Measurements from ENCODE around the gene NCOR2.

Gene NCOR2

DNA sequence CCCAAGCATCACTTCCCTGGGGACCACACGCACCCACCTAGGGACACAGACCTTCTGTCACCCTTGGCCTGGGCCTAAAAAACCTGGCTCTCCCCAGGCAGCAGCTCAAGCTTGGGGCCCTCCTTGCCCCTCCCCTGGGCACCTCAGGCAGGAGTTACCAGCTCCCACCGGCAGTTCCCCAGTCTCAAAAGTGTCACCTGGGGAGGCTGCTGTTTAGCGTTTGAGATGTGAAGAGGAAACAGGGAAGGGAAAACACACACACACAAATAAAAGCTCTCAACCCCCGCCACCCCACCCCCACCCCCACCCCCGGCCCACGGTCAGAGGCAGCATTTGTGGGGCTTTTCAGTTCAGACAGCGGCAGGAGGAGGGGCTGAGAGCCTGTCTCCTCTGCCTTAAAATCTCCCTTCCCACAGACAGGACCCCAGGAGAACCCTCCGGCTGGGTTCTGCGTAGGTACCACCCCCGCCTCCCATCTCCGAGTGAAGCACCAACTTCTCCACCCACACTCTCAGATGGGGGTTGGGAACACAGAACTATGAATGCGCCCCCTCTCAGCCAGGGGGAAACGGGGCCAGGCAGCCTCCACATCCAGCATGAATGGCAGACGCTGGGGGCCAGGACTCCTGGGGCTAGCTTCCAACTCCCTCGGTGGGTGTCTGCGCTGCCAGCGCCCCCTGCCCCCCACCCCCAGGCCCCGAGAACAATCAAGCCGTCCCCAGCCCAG lies 3.0 kb downstream of the NCOR2 start:
- peak overlapping the region; percentile 13 for H3K9ac ChIP-seq (ENCODE audit: low read length)
- H3K27ac ChIP-seq (ENCODE audit: low read depth, low read length), result no peak overlapping the region; the same call in 1 of the 2 replicates
- peaks cover 53% of the 10 kb centered on the region for H3K4me1 ChIP-seq (ENCODE audit: control insufficient read depth, insufficient read depth, low read length)
- no peaks in the 10 kb centered on the region for H3K27me3 ChIP-seq (ENCODE audit: control insufficient read depth, insufficient read depth, low read length)
- H3K4me3 ChIP-seq (ENCODE audit: low read depth, low read length), result peak overlapping the region; percentile 91
- no peaks in the 10 kb centered on the region for H3K36me3 ChIP-seq (ENCODE audit: control insufficient read depth, insufficient read depth, low read length)
- no peaks in the 10 kb centered on the region for H3K9me3 ChIP-seq (ENCODE audit: control insufficient read depth, insufficient read depth, low read depth, low read length)

DNA sequence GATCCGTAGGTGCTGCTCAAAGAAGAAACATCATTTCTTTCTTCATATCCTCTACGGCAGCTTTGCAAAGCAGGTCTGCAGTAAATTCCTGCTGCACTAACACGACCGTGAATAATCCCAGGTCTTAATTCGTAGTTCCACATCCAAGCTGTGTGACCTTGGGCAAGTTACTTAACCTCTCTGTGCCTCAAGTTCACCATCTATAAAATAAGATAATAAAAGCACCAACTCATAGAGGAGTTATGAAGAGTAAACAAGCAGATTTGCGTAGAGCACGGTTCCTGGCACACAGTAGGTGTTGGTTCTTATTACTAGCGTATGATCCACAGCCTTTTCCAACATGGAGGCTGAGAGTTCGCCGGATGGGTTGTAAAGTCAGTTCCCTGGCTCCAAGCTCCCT lies 3.6 kb downstream of the NCOR2 start:
- Histone ChIP-seq H3K9me3 (ENCODE audit: control insufficient read depth, insufficient read depth, low read depth, low read length) (no peaks in the 10 kb centered on the region), H3K36me3 (ENCODE audit: control insufficient read depth, insufficient read depth, low read length) (no peaks in the 10 kb centered on the region), H3K9ac (ENCODE audit: low read length) (peak overlapping the region; percentile 13), H3K4me1 (ENCODE audit: control insufficient read depth, insufficient read depth, low read length) (peaks cover 53% of the 10 kb centered on the region), H3K4me3 (ENCODE audit: low read depth, low read length) (peak overlapping the region; percentile 28), H3K27ac (ENCODE audit: low read depth, low read length) (no peak overlapping the region), H3K27me3 (ENCODE audit: control insufficient read depth, insufficient read depth, low read length) (no peaks in the 10 kb centered on the region)

DNA sequence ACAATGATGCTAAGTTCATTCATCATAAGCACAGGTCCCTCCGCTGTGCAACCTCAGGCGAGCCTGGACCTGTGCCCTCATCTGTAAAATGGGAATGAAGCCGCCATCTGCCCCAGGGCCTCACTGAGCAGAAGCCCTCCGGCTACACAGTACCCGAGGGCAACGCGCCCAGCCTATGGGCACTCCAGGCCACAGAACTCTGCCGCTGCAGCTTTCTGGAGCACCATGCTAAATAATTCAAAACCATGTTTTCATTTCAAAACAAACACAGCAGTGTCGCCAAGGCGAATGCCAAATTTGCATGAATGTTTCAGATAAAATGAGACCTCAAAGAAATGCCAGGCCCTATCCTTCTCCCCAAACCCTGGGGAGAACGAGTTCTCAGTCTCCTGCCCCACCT lies 4.0 kb downstream of the NCOR2 start:
- H3K4me1 ChIP-seq (ENCODE audit: control insufficient read depth, insufficient read depth, low read length), result peaks cover 54% of the 10 kb centered on the region

DNA sequence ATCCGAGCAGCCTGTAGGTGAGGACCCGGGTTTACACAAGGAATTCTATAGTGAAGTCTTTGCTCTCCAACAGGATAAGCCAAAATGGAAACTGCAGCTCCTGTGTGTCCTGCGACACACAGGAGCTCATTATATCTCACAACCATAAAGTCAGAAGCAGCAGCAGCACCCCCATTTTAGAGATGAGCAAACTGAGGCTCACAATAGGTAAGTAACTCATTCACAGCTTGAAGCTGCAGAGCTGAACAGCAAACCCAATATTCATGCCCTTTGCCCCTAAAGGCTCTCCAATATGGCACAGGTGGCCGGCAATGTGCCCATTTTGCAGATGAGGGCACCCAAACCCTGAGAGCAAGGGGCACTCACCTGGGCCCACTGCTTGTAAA lies 4.6 kb downstream of the NCOR2 start:
- H3K9me3 ChIP-seq (ENCODE audit: control insufficient read depth, insufficient read depth, low read depth, low read length), result no peaks in the 10 kb centered on the region
- H3K27me3 ChIP-seq (ENCODE audit: control insufficient read depth, insufficient read depth, low read length), result no peaks in the 10 kb centered on the region
- H3K9ac ChIP-seq (ENCODE audit: low read length), result no peak overlapping the region
- no peak overlapping the region for H3K4me3 ChIP-seq (ENCODE audit: low read depth, low read length)
- no peaks in the 10 kb centered on the region for H3K36me3 ChIP-seq (ENCODE audit: control insufficient read depth, insufficient read depth, low read length)
- peaks cover 56% of the 10 kb centered on the region for H3K4me1 ChIP-seq (ENCODE audit: control insufficient read depth, insufficient read depth, low read length)
- H3K27ac ChIP-seq (ENCODE audit: low read depth, low read length), result no peak overlapping the region

More for the DNA sequence above, 4.0 kb downstream of the NCOR2 start:
- H3K4me3 ChIP-seq (ENCODE audit: low read depth, low read length), result no peak overlapping the region
- H3K9ac ChIP-seq (ENCODE audit: low read length), result no peak overlapping the region
- no peaks in the 10 kb centered on the region for H3K36me3 ChIP-seq (ENCODE audit: control insufficient read depth, insufficient read depth, low read length)
- no peaks in the 10 kb centered on the region for H3K9me3 ChIP-seq (ENCODE audit: control insufficient read depth, insufficient read depth, low read depth, low read length)
- H3K27ac ChIP-seq (ENCODE audit: low read depth, low read length), result no peak overlapping the region
- H3K27me3 ChIP-seq (ENCODE audit: control insufficient read depth, insufficient read depth, low read length), result no peaks in the 10 kb centered on the region

DNA sequence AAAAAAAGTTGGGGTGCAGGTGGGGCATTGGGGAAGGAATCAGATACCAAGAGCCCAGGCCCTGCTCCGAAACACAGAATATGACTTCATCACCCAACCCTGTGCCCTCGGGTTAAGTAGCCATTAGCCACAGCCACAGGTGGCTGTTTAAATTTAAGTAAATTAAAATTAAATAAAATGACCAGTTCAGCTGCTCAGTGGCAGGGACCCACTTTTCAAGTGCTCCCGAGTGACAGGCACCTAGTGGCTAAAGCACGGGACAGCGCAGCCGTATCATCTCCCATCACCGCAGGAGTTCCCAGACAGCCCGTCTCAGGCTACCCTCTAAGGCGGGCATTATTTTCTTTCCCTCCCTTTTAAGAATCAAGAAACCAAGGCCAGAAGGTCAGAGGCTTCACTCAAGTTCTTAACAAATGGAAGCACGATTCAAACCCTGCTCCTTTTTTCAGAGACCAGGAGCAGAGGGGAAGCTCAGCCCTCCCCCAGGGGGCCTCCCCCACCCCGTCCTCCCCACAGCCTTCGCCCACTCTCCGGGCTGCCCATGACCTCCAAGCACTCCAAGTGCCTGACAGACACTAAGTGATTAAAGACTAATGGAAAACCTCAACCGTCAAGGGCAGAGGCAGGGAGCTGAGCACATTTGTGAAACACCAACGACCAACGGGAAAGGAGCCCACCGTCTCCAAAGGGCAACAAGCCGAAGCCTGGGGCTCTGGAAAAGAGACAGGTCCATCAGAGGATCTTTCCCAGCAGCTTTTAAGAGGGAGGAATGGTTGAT lies 5.2 kb downstream of the NCOR2 start:
- no peak overlapping the region for H3K27ac ChIP-seq (ENCODE audit: low read depth, low read length)
- H3K4me1 ChIP-seq (ENCODE audit: control insufficient read depth, insufficient read depth, low read length), result peaks cover 62% of the 10 kb centered on the region
- no peak overlapping the region for H3K4me3 ChIP-seq (ENCODE audit: low read depth, low read length)
- H3K9me3 ChIP-seq (ENCODE audit: control insufficient read depth, insufficient read depth, low read depth, low read length), result no peaks in the 10 kb centered on the region
- no peaks in the 10 kb centered on the region for H3K36me3 ChIP-seq (ENCODE audit: control insufficient read depth, insufficient read depth, low read length)
- no peak overlapping the region for H3K9ac ChIP-seq (ENCODE audit: low read length)
- no peaks in the 10 kb centered on the region for H3K27me3 ChIP-seq (ENCODE audit: control insufficient read depth, insufficient read depth, low read length)

DNA sequence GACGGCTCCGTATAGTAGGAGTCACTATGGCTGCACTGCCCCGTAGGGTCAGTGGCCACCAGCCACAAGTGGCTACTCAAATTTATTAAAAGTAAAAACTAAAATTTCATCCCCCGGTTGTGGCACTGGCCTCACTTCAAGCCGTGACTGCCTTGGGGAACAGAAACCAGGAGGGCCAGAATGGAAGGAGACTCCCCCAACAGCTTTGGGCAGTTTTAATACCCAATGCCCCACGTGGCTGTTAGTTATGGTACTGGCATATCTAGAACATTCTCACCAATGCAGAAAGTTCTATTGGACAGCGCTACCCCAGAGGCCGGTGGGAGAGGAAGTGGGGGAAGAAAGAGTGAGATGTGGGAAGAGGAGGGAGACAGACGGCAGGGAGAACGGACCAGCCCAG lies 6.2 kb downstream of the NCOR2 start:
- no peak overlapping the region; the same call in 1 of the 2 replicates for H3K4me3 ChIP-seq (ENCODE audit: low read depth, low read length)
- no peaks in the 10 kb centered on the region for H3K9me3 ChIP-seq (ENCODE audit: control insufficient read depth, insufficient read depth, low read depth, low read length)
- H3K4me1 ChIP-seq (ENCODE audit: control insufficient read depth, insufficient read depth, low read length), result peaks cover 67% of the 10 kb centered on the region

DNA sequence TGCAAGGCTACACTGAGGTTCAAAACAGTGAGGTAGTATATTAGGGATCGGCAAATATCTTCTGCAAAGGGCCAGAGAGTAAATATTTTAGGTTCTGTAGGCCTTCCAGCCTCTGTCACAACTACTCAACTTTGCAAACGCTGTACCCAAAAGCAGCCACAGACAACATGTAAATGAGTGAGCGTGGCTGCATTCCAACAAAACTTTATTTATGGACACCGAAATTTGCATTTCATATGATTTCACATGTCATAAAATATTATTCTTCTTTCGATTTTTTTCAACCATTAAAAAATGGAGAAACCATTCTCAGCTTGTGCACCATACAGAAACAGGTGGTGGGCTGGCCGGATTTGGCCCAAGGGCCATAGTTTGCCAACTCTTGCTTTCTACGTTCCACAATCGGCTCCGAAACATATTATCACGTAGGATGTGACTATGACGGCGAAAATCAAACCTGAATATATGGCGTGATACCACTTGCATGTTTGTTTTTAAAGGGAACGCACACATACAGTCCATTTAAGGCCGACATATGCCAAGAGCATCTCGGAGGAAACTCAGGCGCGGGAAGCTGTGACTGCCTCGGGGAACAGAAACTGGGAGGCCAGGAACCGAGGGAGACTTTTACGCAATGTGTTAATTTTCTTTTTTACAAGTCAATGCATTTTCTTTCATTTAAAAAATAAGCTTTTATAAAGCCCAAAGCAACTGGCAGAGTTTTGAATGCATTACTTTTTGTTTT lies 7.1 kb downstream of the NCOR2 start:
- peaks cover 67% of the 10 kb centered on the region for H3K4me1 ChIP-seq (ENCODE audit: control insufficient read depth, insufficient read depth, low read length)
- H3K4me3 ChIP-seq (ENCODE audit: low read depth, low read length), result peak overlapping the region; percentile 16; the same call in 1 of the 2 replicates
- H3K36me3 ChIP-seq (ENCODE audit: control insufficient read depth, insufficient read depth, low read length), result no peaks in the 10 kb centered on the region
- H3K9ac ChIP-seq (ENCODE audit: low read length), result no peak overlapping the region
- no peaks in the 10 kb centered on the region for H3K27me3 ChIP-seq (ENCODE audit: control insufficient read depth, insufficient read depth, low read length)
- H3K27ac ChIP-seq (ENCODE audit: low read depth, low read length), result 0 out of 2 replicates have a peak overlapping the region, but pooled peaks have one; percentile 2
- H3K9me3 ChIP-seq (ENCODE audit: control insufficient read depth, insufficient read depth, low read depth, low read length), result no peaks in the 10 kb centered on the region

More for the DNA sequence above, 6.2 kb downstream of the NCOR2 start:
- H3K27me3 ChIP-seq (ENCODE audit: control insufficient read depth, insufficient read depth, low read length), result no peaks in the 10 kb centered on the region
- H3K36me3 ChIP-seq (ENCODE audit: control insufficient read depth, insufficient read depth, low read length), result no peaks in the 10 kb centered on the region
- H3K27ac ChIP-seq (ENCODE audit: low read depth, low read length), result 0 out of 2 replicates have a peak overlapping the region, but pooled peaks have one; percentile 2
- no peak overlapping the region for H3K9ac ChIP-seq (ENCODE audit: low read length)

DNA sequence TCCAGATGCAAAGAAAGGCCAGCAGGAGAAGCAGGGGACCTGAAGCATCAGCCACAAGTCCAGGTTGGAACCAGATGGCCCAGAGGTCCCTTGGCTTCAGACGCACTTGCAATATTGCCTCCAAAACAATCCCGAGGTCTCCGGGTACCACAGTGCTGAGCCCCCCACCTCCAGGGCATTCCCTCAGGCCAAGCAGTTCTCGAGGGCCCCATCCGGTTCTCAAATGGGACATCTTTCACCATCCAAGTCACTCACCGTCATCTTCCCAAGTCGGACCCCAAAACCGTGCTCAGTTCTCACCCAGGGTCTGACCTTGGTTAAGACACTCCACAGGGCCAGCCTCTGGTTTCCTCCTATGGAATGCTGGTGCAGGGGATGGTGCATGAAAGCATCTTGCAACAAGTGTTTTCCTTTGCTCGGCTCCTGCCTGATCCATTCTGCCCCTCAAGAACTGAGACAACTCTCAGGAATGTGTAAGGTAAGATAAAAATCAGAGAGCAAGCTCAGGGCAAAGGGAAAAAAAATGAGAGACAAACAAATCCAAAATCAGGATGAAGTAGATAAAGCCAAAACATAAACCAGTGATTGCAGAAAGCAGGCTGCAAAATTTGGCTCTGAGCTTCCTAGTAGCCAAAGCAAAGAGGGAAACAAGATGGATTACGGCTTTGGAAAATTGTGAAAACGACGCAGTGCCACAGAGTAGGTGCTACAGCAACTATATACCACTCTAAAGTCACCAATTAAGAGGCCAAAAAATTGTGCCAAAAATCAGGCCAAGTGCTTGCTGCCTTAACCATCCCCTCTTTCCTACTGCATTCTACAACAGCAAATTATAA lies 8.0 kb downstream of the NCOR2 start:
- no peak overlapping the region for H3K27ac ChIP-seq (ENCODE audit: low read depth, low read length)
- H3K9ac ChIP-seq (ENCODE audit: low read length), result no peak overlapping the region
- H3K9me3 ChIP-seq (ENCODE audit: control insufficient read depth, insufficient read depth, low read depth, low read length), result no peaks in the 10 kb centered on the region
- H3K4me1 ChIP-seq (ENCODE audit: control insufficient read depth, insufficient read depth, low read length), result peaks cover 69% of the 10 kb centered on the region
- H3K27me3 ChIP-seq (ENCODE audit: control insufficient read depth, insufficient read depth, low read length), result no peaks in the 10 kb centered on the region
- H3K4me3 ChIP-seq (ENCODE audit: low read depth, low read length), result no peak overlapping the region
- no peaks in the 10 kb centered on the region for H3K36me3 ChIP-seq (ENCODE audit: control insufficient read depth, insufficient read depth, low read length)

DNA sequence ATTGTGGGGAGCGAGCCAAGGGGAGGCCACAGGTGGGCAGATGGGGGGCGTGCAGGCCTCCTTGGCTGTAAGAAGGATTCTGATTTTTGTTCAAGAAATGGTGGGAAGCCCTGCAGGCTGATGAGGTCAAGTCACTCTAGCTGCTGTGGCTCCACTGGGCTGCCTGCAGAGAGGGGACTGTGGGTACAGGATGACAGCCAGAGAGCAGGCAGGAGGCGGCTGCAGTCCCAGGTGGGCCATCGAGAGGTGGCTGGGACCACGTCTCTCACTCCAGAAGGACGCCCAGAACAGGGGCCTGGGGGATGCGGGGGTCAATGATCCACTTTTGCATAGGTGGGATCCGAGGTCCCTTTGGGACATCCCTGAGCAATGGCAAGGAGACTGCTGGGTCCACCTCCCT lies 9.1 kb downstream of the NCOR2 start:
- Histone ChIP-seq H3K27ac (ENCODE audit: low read depth, low read length) (no peak overlapping the region), H3K27me3 (ENCODE audit: control insufficient read depth, insufficient read depth, low read length) (no peaks in the 10 kb centered on the region), H3K9ac (ENCODE audit: low read length) (no peak overlapping the region), H3K9me3 (ENCODE audit: control insufficient read depth, insufficient read depth, low read depth, low read length) (no peaks in the 10 kb centered on the region), H3K36me3 (ENCODE audit: control insufficient read depth, insufficient read depth, low read length) (no peaks in the 10 kb centered on the region), H3K4me1 (ENCODE audit: control insufficient read depth, insufficient read depth, low read length) (peaks cover 61% of the 10 kb centered on the region), H3K4me3 (ENCODE audit: low read depth, low read length) (no peak overlapping the region)

DNA sequence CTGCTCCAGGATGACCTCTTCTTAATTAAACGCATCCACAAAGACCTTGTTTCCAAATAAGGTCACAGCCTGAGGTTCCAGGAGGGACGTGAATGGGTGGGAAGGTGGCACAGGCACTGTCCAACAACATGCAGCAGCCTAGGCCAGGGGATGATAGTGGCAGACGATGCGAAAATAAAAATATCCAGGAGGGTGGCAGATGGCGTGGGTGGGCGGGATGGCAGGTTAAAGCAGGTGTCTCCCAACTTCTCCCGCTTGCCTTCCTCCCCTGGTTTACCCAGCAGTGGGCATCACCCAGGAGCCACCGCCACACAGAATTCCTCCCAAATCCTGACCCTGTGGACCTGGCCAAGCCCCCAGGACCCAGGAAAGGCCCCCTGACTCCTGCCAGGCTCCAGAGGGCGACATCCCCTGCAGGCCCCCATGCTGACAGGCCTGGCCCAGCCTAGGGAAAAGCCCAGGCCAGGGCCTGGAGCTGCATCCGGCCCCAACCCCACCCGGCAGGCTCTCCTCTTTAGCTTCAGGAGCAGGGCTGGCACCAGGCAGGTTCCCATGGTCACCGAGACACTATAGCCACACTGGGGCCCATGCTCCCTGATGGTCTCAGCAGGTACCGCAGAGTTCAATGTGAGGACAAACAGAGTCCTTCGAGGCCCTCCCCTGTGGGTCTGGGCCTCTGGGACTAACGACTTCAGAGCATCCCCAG lies 9.7 kb downstream of the NCOR2 start:
- H3K27ac ChIP-seq (ENCODE audit: low read depth, low read length), result peak overlapping the region; percentile 29; the same call in 1 of the 2 replicates
- H3K9ac ChIP-seq (ENCODE audit: low read length), result peak overlapping the region; percentile 5
- peaks cover 61% of the 10 kb centered on the region for H3K4me1 ChIP-seq (ENCODE audit: control insufficient read depth, insufficient read depth, low read length)
- no peaks in the 10 kb centered on the region for H3K27me3 ChIP-seq (ENCODE audit: control insufficient read depth, insufficient read depth, low read length)
- H3K36me3 ChIP-seq (ENCODE audit: control insufficient read depth, insufficient read depth, low read length), result no peaks in the 10 kb centered on the region
- H3K4me3 ChIP-seq (ENCODE audit: low read depth, low read length), result no peak overlapping the region
- no peaks in the 10 kb centered on the region for H3K9me3 ChIP-seq (ENCODE audit: control insufficient read depth, insufficient read depth, low read depth, low read length)

Data from HUES6 (cell line).